Peyer's patch (tissue), 4 donors: ENCODE measurements around the gene MSX2. TPM values are rescaled to one million over a fixed set of nuclear protein-coding genes. Genes with fewer than 3 reads are reported as not detected.
A peak's percentile ranks its signal among the peaks of the same experiment; 100 is the strongest.

ENCODE experiments used
- DNase-seq, 3 donors: peaks; one replicate each; pipeline ENCODE4 v3.0.0-alpha.2; 2017 to 2019
- H3K27ac ChIP-seq, 4 donors: fragments of 200-600 bp; sonication (generic); one replicate each; pipeline ENCODE4 v1.5.1; 2016 to 2019
- H3K27me3 ChIP-seq, 2 donors: fragments of 200-600 bp; sonication (generic); one replicate each; pipeline ENCODE4 v1.5.1; 2019
- H3K36me3 ChIP-seq, 3 donors: fragments of 200-600 bp; sonication (generic); one replicate each; pipeline ENCODE4 v1.5.1; 2016 to 2019
- H3K4me1 ChIP-seq, 4 donors: fragments of 200-600 bp; sonication (generic); one replicate each; pipeline ENCODE4 v1.5.1; 2016 to 2019
- H3K4me3 ChIP-seq, 4 donors: fragments of 200-600 bp; sonication (generic); 1 replicate in 3 of 4; 2 replicates in 1 of 4; pipeline ENCODE4 v1.5.1; 2016 to 2019; ENCODE audit warnings: mild to moderate bottlenecking in 1 of 4
- H3K9me3 ChIP-seq, 4 donors: fragments of 200-600 bp; sonication (generic); one replicate each; pipeline ENCODE4 v1.5.1; 2016 to 2019; ENCODE audit warnings: mild to moderate bottlenecking in 1 of 4
- POLR2A ChIP-seq, 2 donors: fragments of 450-650 bp; IDR thresholded peaks; one replicate each; pipeline ENCODE4 v1.5.1; 2017; ENCODE audit warnings: antibody characterized with exemption in 2 of 2, mild to moderate bottlenecking in 2 of 2, moderate library complexity in 2 of 2
- total RNA-seq, 4 donors: library from RNA; depleted of rRNA; stranded (reverse); fragments of >200 nt; gene quantifications; one replicate each; pipeline ENCODE4 v1.1.0, GENCODE V29; 2016
- TF ChIP-seq, protein P1 (sequence below), 6 experiments: fragments of 450-650 bp in 4 of 6; fragments of 200-600 bp in 2 of 6; sonication (generic) in 1 of 6; IDR thresholded peaks; one replicate each; pipeline ENCODE4 v1.5.1; 2017 to 2019; ENCODE audit warnings: antibody characterized with exemption in 6 of 6, mild to moderate bottlenecking in 3 of 6, moderate library complexity in 1 of 6

Gene MSX2
- total RNA-seq, 4 donors from 2014 or later, result 1.6 to 2.7 (median 2.1) TPM; not detected in 1

DNA sequence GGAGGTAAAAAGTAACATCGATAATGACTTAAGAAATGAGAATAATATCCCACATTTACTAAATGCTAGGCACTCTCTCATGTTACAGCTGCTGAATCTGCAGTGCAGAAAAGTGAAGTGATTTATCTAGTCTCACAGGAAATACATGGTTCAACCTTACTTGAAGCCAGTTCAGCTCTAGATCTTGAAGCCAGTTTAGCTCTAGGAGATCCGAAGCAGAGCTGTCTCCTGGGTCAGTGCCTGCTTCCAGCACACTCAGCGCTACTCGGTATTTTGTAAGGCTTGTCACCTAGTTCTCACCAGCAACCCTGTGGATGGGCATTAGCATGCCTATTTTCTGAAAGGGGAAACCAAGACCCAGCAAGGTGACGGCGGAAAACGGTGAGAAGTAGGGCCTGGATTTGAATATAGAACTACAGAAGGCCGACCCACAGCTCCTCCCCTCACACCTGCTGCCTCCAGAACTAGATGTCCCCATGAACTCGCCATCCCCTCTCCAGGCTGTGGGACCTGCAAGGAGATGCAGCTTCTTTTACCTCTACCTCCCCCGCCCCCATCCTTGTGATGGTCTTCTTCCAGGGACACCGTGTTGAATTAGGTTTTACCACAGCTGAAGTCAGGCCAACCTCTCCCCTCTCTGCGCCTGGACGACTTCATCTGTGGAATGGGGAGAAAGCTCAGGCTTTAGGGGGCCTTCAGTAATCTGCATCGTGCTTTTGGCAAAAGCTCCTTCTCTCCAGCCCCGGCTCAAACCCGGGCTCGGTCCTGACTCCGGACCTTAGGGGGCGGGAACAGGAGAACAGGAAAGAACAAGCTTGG, 4.4 kb upstream of the MSX2 start:
- TF ChIP-seq, protein P1, sequence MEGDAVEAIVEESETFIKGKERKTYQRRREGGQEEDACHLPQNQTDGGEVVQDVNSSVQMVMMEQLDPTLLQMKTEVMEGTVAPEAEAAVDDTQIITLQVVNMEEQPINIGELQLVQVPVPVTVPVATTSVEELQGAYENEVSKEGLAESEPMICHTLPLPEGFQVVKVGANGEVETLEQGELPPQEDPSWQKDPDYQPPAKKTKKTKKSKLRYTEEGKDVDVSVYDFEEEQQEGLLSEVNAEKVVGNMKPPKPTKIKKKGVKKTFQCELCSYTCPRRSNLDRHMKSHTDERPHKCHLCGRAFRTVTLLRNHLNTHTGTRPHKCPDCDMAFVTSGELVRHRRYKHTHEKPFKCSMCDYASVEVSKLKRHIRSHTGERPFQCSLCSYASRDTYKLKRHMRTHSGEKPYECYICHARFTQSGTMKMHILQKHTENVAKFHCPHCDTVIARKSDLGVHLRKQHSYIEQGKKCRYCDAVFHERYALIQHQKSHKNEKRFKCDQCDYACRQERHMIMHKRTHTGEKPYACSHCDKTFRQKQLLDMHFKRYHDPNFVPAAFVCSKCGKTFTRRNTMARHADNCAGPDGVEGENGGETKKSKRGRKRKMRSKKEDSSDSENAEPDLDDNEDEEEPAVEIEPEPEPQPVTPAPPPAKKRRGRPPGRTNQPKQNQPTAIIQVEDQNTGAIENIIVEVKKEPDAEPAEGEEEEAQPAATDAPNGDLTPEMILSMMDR (IDR thresholded peaks at IDR 0.05), result no peak
- no peak for TF ChIP-seq POLR2A (IDR thresholded peaks at IDR 0.05)
- no peak overlapping the region for H3K27ac ChIP-seq
- peaks cover 0 to 37% of the 10 kb centered on the region in 2 donors for H3K27me3 ChIP-seq
- no peak for DNase-seq
- H3K4me1 ChIP-seq, result peaks cover 0 to 25% (median 0%) of the 10 kb centered on the region in 4 donors
- H3K36me3 ChIP-seq, result no peaks in the 10 kb centered on the region
- H3K4me3 ChIP-seq, result no peak overlapping the region
- no peaks in the 10 kb centered on the region for H3K9me3 ChIP-seq

DNA sequence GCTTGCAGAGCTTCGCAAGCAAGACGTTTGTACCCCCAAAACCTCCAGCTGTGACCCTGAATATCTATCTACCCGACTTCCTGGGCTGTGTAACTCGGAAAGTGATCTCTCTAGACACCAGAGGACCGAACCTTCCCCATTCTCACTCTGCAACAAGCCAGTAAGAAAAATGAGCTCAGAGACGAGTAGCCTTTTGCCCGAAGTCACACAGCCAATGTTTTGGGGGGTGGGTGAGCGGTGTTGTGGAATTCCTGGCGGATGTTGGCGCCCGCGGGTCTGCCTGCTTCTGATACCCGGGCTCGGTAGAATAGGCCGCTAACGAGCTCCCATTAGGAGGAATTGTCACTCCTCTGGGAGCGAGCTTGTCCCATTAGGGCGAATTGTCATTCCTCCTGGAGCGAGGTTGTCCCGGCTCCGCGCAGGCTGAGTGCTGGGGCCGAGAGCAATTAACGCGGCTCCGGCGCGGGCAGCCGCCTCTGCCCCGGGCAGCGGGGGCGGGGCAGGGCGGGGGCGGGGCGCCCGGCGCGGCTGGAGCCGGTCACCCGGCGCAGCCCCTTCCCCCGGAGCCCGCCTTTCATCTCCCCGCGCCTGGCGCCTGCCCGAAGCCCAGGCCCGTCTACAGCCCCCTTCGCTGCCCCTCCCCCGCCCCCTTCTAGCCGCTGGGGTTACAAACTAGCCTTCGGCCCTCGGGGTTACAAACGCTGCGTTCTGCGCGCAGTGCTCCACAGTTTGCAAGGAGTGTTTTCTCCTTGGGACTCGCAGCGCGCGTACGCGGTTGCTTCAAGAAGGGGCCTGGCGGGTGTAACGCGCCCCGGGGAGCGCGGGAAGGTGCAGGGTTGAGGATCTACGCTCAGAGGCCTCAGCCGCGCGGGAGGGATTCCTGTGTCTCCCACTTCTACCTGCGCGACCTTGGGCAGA, 3.5 kb upstream of the MSX2 start:
- Histone ChIP-seq H3K4me3 (peak overlapping the region in 2 of 4 donors; percentile 33 to 44), H3K36me3 (no peaks in the 10 kb centered on the region), H3K27me3 (peaks cover 0 to 37% of the 10 kb centered on the region in 2 donors), H3K4me1 (peaks cover 0 to 33% (median 0%) of the 10 kb centered on the region in 4 donors), H3K9me3 (no peaks in the 10 kb centered on the region), H3K27ac (no peak overlapping the region)
- peak in 1 of 3 donors; percentile 58 for DNase-seq
- TF ChIP-seq, protein P1 (IDR thresholded peaks at IDR 0.05), result no peak
- TF ChIP-seq POLR2A (IDR thresholded peaks at IDR 0.05), result no peak

DNA sequence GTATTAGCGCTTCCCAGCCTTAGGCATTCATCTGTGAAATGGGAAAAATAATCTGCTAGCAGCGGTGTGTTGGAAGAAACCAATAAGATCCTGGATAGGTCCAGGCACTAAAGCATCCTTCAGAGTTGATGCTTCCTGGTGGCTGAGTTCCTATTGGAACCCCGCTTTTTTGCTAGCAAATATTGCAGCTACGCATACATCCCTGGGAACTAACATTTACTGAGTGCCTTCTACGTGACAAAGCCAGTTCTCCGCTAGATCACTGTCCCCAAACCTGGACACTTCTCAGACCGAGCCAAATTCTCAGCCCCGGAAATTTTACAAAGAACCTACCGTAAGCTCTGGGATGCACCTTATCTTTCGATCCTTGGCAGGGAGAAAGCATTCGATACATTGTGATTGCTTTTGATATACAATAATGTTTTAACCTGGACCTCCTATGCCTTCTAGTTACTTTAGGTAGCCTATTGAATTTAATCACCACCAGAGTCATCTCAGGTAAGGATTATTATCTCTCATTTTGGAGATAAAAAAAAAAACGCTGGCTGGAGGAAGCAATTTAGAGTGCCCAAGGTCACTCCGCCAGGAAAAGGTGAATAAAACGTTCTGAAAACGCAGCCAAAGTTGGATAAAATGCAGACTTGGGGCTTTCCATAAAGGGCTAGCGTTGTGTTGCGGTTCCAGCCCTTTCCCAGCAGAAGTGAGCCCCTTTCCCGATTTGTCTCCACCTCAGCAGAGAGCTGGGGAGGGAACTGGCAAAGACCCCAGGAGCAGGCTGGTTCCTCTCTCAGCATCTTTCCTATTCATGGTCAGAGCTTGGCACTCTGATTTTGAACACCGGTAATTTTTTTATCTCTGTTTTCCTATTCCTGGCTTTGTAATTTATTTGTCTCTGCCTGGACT, 2.6 kb upstream of the MSX2 start:
- H3K27me3 ChIP-seq, result peaks cover 0 to 40% of the 10 kb centered on the region in 2 donors
- DNase-seq, result no peak

DNA sequence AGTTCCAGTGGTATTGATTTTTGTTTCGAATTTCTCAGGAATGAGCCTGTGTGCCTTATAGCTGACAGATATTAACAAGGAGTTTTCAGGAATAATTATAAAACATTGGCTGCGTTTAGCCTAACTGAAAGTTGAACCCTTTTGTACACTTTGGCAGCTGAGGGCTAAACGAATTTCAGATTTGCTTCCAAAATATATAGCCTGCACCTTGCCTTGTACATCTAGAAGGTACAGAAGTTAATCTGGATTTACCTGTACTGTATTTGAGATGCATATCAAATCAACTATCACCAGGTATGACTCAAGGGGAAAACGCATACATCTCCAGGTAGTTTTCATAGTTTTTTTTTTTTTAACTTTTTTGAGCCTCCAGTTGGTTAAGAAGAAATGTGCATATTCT, 1.9 kb upstream of the MSX2 start:
- no peak overlapping the region for H3K27ac ChIP-seq
- H3K4me3 ChIP-seq, result no peak overlapping the region
- peaks cover 0 to 40% of the 10 kb centered on the region in 2 donors for H3K27me3 ChIP-seq
- no peak for DNase-seq
- no peaks in the 10 kb centered on the region for H3K36me3 ChIP-seq
- peaks cover 0 to 36% (median 0%) of the 10 kb centered on the region in 4 donors for H3K4me1 ChIP-seq
- no peaks in the 10 kb centered on the region for H3K9me3 ChIP-seq
- TF ChIP-seq POLR2A (IDR thresholded peaks at IDR 0.05), result no peak
- TF ChIP-seq, protein P1 (IDR thresholded peaks at IDR 0.05), result no peak

More for the DNA sequence above, 2.6 kb upstream of the MSX2 start:
- Histone ChIP-seq H3K36me3 (no peaks in the 10 kb centered on the region), H3K4me3 (peak overlapping the region in 1 of 4 donors; percentile 33), H3K27ac (no peak overlapping the region), H3K4me1 (peaks cover 0 to 36% (median 0%) of the 10 kb centered on the region in 4 donors), H3K9me3 (no peaks in the 10 kb centered on the region)
- TF ChIP-seq, protein P1 (IDR thresholded peaks at IDR 0.05), result no peak
- no peak for TF ChIP-seq POLR2A (IDR thresholded peaks at IDR 0.05)
